Activated CD8-positive, alpha-beta memory T cell treated with anti-CD3 and anti-CD28 coated beads for 24 hours (primary cell): ENCODE data around the gene MAN1A1.

Experiments
- DNase-seq: peaks from one replicate; pipeline ENCODE4 v3.0.0-alpha.2; 2020

Gene MAN1A1

GRCh38 chr6:119264854-119265397 is 84.6 kb downstream of the MAN1A1 start:
- DNase-seq: no peak

- no peak for DNase-seq
These were observed 86.9 kb downstream of the MAN1A1 start for GRCh38 chr6:119262612-119263011.

- no peak for DNase-seq
These were observed 87.6 kb downstream of the MAN1A1 start for GRCh38 chr6:119261944-119262284.

GRCh38 chr6:119259027-119259426 is 90.5 kb downstream of the MAN1A1 start:
- no peak for DNase-seq

GRCh38 chr6:119257726-119258125 is 91.8 kb downstream of the MAN1A1 start:
- DNase-seq: no peak

GRCh38 chr6:119256978-119257462 is 92.5 kb downstream of the MAN1A1 start:
- no peak for DNase-seq

- DNase-seq: no peak
These were observed 93.2 kb downstream of the MAN1A1 start for GRCh38 chr6:119256392-119256791.

GRCh38 chr6:119255492-119255891 is 94.1 kb downstream of the MAN1A1 start:
- no peak for DNase-seq

GRCh38 chr6:119250036-119250435 is 99.5 kb downstream of the MAN1A1 start:
- DNase-seq: no peak

- DNase-seq: no peak
These were observed 100.2 kb downstream of the MAN1A1 start for GRCh38 chr6:119249319-119249718.

- no peak for DNase-seq
These were observed 102.1 kb downstream of the MAN1A1 start for GRCh38 chr6:119247504-119247903.

- no peak for DNase-seq
These were observed 105.9 kb downstream of the MAN1A1 start for GRCh38 chr6:119243657-119244056.

- DNase-seq: no peak
These were observed 106.5 kb downstream of the MAN1A1 start for GRCh38 chr6:119243037-119243436.

- DNase-seq: no peak
These were observed 107.8 kb downstream of the MAN1A1 start for GRCh38 chr6:119241540-119242309.

- no peak for DNase-seq
These were observed 108.5 kb downstream of the MAN1A1 start for GRCh38 chr6:119241111-119241465.

- no peak for DNase-seq
These were observed 109.1 kb downstream of the MAN1A1 start for GRCh38 chr6:119240257-119241110.

GRCh38 chr6:119237177-119237715 is 112.3 kb downstream of the MAN1A1 start:
- DNase-seq: no peak

GRCh38 chr6:119234941-119235340 is 114.6 kb downstream of the MAN1A1 start:
- no peak for DNase-seq

GRCh38 chr6:119234457-119234856 is 115.1 kb downstream of the MAN1A1 start:
- no peak for DNase-seq

- DNase-seq: no peak
These were observed 116.1 kb downstream of the MAN1A1 start for GRCh38 chr6:119233312-119233984.

GRCh38 chr6:119231394-119231793 is 118.2 kb downstream of the MAN1A1 start:
- no peak for DNase-seq

- DNase-seq: no peak
These were observed 119.4 kb downstream of the MAN1A1 start for GRCh38 chr6:119230160-119230559.

GRCh38 chr6:119227377-119227776 is 122.2 kb downstream of the MAN1A1 start:
- DNase-seq: no peak
